Measurements from ENCODE around the gene EXOSC10.
"Not testable (repeated sequence)": the region's sequence is repeated elsewhere in the genome, so short reads cannot be mapped to it uniquely, and the experiment has no call there.

The EXOSC10 gene

DNA sequence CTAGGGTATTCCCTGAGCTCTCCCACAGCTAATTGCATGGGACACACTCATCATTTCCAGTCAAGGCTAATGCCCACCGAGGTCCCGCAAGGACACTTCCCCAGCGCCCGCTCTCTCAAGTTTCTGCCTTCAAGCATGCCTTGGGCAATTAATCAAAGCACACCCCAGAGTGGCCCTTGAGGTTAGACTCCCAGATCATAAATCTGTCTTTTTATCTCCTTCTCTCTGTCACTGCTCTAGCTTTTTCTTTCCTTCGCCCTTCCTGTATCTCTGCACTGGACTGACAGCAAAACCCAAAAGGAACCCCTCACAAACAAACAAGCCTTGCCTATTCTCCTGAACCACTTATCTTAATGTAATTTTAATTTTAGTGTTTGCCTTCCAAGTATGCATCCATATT lies 7.9 kb upstream of the EXOSC10 start:
- no peak for DNase-seq

DNA sequence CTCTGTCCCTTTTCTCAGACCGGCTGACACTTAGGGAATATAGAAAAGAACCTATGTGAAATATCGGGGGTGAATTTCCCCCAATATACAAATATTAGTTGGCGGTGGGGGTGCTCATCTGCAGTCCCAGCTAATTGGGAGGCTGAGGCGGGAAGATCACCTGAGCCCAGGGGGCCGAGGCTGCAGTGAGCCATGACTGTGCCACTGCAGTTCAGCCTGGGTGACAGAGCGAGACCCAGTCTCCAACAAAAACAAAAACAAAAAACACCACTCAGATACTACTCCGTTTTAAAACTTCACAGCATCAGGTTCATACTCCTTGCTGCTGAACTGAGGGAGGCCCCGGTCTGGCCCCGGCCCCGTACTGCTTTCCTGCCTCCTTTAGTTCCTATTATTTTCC lies 5.9 kb upstream of the EXOSC10 start:
- no peak for DNase-seq

DNA sequence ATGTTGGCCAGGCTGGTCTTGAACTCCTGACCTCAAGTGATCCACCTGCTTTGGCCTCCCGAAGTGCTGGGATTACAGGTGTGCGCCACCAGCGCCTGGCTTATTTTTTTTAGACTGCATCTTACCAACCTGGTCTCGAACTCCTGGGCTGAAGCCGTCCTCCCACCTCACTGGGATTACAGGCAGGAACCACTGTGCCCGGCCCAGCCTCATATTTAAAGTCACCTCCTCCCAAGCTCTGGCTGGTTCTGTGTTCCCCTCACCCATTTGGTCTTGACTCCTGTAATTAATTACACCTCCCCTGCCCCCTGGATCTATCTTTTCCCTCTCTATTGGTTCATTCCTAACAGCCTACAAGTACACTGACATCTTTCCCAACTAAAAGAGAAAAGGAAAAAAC lies 1.7 kb upstream of the EXOSC10 start:
- no peak for DNase-seq

DNA sequence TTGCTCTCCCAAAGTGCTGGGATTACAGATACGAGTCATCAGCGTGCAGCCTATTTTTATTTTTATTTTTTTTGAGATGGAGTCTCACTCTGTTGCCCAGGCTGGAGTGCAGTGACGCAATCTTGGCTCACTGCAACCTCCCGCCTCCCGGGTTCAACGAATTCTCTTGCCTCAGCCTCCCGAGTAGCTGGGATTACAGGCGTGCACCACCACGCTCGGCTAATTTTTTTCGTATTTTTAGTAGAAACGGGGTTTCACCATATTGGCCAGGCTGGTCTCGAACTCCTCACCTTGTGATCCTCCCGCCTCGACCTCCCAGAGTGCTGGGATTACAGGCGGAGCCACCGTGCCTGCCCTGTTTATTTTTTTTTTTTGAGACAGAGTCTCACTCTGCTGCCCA lies 1.1 kb upstream of the EXOSC10 start:
- not testable (repeated sequence) for DNase-seq

DNA sequence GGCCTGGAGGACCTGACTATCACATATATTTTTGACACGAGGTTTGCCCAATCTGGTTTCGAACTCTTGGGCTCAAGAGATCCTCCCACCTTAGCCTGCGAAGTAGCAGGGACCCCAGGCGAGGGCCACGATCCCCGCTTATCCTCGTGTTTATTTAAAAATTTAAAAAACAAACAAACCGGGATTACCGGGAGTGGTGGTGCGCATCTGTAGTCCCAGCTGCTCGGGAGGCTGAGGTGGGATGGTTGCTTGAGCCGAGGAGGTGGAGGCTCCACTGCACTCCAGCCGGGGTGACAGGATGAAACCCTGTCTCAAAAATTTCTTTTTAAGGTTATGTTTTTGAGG lies 452 bp upstream of the EXOSC10 start:
- DNase-seq, result no peak

DNA sequence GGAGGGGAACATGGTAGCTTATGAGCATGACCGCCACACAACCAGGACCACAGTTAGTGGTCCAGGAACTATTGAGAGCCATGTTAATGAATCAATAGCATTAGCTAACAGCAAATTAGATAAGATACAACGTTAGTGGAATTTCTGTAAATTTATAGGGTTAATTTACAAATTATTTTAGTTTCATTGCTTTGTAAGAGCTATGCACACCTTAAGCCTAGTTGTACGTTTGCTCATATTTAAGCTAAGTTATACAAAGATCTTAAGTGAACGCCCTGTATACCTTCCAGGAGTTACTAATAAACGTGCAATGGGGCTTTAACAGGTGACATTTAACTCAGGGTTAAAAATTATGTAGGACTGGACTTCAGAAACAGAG lies 749 bp downstream of the EXOSC10 start:
- no peak for DNase-seq

DNA sequence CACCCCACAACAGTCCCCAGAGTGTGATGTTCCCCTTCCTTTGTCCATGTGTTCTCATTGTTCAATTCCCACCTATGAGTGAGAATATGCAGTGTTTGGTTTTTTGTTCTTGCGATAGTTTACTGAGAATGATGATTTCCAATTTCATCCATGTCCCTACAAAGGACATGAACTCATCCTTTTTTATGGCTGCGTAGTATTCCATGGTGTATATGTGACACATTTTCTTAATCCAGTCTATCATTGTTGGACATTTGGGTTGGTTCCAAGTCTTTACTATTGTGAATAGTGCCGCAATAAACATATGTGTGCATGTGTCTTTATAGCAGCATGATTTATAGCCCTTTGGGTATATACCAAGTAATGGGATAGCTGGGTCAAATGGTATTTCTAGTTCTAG lies 15.9 kb downstream of the EXOSC10 start:
- DNase-seq, result not testable (repeated sequence)

DNA sequence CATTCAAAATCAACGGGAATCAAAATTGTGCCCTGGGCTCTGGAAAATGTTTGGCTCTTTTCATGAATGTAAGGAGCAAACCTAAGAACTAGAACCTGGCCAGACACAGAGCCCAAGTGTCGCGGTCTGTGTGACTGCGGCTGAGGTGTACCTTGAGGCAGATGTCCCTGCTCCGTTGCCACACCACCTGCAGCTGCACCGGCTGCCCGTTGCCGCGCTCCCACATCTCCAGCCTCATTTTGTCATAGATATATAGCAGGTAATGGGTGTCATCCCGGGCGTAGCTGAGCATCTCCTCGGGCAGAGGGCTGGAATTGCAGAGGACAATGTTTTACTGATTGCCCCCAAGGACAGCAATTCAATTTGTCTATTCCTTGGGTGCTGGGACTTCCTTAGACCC lies 18.7 kb downstream of the EXOSC10 start:
- no peak for DNase-seq

DNA sequence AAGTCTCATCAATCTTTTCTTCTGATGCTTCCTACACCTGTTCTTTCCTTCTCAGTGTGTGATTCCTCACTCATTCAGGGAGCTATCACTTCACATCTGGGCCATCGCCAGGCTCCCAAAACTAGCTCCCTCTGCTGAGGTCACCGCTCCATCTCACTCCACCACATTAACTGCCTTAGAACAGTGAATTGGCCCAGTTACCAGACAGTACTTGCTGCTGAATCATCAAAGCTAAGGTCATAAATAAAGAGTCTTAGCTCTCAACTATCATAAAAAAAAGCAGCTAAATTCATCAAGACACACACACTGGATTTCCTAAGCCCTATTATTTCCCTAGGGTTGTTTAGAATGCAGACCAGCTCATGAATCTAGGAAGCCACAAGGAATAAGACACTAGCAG lies 21.0 kb downstream of the EXOSC10 start:
- no peak for DNase-seq

DNA sequence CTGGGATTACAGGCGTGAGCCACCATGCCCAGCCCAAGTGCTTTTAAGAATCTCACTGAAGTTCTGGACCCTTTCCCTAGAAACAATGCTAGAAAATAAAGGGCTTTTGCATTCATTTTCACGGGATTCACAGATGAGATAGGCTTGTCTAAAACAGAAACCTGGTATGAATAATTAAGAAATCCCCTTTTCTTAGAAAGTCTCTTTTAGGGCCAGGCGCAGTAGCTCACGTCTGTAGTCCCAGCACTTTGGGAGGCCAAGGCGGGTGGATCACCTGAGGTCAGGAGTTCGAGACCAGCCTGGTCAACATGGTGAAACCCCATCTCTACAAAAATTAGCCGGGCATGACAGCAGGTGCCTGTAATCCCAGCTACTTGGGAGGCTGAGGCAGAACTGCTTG lies 26.3 kb downstream of the EXOSC10 start:
- DNase-seq, result not testable (repeated sequence)

DNA sequence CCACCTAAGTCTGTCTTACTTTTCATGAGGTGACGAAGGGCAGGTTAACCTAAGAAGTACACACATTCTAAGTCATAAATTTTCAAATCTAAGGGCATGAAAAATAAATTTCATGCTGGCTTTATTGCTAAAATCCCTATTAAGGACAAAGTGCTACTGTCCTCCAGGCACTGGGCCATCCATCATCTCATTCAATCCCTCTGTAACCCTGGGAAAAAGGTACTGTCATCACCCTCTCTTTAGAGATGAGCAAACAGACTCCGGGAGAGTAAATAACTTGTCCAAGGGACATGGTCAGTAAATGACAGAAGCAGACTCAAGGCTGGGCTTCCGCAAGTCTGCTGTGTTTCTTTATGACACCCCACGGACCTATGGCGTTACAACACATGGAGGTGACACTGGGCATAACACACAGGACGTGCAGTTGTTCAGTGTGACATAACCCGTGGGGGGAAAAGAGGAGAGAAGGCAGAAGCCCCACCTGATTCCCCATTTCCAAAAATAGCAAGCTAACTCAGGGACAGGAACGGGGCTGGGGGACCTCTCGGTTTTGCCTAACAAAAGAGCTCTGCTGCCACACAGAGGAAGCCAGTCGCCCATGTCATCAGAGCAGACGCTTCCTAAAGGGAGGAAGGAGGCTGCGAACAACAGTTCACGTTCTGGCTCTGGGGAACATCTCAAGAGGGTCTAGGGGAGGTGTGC lies 27.3 kb downstream of the EXOSC10 start:
- no peak for DNase-seq

DNA sequence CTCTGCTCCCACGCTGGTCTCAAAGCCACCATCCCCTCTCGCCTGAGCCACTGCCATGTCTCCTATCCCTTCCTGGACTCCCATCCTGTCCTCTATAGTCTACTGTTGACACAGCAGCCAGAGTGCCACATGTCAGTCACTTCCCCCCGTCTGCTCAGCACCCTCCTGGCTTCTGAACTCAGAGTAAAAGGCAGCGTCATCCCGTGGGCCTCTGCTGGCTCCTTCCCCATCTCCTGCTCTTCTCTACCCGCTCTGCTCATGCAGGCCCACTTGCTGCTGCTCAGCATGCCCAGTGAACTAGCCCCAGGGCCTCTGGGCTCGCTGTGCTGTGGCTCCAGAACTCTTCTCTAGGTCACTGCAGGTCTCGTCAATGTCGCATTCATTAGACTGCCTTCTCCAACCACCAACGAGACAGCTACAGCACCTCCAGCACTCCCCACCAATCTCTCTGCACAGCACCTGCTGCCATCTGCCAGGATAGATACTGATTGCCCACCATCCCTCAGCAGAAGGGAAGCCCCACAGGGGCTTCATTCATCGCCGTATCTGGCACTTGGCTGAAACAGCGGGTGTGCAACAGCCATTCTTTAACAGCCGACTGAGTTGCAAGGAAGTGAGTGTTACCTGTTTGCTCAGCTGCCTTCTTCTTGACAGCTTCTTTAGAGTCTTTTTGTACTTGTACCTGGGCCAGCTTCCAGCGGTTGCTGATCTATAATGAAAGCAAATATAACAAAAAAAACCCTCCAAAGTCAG lies 28.0 kb downstream of the EXOSC10 start:
- no peak for DNase-seq

DNA sequence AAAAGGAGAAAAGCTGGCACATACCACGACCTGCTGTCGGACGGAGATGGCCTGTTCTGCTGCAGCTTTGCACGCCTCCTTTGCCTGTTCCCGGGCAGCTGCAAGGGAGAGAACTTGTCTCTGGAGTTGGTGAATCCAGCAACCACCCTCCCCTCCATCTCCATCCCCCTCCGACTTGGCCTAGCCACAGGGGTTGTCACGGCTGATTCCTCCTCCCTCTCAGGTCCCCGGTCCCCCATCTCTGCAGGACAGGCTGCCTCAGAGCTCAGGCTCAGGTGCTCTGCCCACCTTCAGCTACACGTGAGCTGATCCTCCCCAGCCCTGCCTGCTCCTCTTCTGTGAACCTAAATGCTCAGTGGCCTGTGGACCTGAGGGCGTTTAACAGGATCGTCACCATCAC lies 28.8 kb downstream of the EXOSC10 start:
- no peak for DNase-seq

DNA sequence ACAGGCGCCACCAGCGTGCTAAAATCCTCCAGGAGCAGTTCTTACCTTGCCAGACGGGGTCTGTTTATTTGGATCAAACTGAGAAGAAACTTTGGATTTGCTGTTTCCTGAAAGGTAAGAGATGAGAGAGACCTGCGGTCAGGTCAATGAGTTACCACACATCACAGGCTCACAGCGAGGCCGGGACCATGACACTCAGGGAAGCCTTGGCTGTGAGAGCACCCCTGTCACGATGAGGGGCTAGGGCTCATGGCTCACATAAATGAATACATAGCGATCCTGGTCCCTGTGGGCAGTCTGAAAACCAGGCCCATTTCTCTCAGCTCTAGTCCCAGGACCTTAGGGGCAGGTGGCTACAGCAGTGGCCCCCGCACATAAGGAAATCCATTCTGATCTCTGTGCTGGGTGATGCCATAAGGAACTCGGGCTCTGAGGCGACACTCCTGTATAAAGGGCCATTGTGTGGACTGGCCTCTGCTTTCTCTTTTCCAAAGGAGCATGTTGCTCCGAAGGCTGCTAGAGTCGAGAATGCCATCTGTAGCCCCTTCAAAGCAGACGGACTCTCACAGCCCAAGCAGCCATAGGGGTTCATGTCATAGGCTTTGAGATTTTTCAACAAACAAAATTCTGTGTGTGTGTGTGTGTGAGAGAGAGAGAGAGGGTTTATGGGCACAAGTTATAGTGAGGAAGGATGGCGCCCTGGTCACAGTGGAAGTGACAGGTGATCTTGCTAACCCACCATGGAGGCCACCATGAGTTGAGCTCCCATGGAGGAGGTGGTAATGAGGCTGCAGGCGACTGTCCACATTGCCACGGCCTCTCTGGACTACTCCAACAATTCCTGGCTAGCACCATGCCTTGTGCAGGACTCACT lies 30.8 kb downstream of the EXOSC10 start:
- DNase-seq, result no peak

DNA sequence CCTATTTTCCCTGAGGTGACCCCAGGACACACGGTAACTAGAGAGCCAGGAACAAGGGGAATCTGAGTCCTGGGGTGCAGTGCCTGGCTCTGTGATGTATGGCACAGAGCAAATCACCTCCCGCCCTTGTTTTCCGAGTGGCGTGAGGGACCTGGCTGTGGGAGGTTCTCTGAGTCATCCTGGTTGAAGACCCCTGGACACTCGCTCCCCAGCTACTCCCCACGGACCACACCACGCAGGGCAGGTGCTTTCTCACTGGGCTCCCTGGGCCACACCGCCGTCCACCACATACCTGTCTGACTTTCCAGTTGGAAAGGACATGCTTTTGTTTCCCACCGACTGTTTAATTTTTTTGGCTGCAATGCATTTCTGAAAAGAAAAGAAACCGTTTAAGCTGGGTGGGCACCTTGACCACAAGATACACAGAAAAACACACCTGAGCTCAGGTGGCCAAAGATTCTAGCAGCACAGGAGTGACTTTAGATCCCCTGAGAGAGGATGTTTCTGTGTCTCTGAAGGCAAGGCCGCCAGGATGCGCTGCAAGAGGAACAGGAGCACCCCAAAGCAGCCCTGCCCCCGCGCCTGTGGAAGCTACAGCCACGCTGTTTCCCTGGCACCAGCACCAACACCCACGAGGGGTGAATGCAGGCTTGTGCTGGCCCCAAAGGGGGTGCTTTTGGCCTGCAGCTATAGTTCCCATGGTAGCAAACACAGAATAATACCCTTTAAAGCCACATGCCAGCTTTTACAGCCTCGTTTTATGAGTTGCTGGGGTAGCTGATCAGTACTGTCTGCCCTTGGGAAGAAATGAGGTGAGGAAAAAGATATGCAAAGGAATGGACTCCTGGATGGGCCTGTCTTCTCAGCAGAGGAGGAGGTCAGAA lies 31.7 kb downstream of the EXOSC10 start:
- no peak for DNase-seq

DNA sequence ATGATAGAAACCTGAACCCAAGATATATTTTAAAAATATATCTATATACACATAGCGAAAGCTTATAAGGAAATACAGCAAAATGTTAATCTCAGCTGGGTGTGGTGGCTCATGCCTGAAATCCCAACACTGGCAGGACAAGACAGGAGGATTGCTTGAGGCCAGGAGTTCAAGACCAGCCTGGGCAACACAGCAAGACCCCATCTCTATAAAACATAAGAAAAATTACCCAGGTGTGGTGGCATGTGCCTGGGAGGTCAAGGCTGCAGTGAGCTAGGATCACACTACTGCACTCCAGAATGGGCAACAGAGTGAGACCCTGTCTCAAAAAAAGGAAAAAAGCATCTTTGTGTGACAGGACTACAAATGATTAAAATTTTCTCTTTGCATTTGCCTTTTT lies 33.9 kb downstream of the EXOSC10 start:
- no peak for DNase-seq

DNA sequence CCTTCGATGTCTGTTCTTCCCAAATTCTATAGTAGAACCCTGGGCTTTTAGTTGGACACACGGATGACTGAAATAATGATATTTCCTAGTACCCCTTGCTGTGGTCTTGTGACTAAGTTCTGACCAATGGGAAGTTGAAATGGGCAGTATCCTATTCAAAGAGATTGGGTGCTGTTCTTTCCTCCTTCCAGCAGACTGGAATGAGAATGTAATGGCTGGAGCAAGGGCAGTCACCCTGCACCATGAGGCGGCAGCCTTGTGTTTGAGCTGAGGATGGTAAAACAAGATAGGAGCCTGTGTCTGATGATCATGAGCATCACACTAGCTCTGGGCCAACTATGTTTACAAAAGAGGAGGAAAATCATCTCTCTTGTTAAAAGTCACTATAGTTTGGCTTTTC lies 34.7 kb downstream of the EXOSC10 start:
- DNase-seq, result no peak

DNA sequence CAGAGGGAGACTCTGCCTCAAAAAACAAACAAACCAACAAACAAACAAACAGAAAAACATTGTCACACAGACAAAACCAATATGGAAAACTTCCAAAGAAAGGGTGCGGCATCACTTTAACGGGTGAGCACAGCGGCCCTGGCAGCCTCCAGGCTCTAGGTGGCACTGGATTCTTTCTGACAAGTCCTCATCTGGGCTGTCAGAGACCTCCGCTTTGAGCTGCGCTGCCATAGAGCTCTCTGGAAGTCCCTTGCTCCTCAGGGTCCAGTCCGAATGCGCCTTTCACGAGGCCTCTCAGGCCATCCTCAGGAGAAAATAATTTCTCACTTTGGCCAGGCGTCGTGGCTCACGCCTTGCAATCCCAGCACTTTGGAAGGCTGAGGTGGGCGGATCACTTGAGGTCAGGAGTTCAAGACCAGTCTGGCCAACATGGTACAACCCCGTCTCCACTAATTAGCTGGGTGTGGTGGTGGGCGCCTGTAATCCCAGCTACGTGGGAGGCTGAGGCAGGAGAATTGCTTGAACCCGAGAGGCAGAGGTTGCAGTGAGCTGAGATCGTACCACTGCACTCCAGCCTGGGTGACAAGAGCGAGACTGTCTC lies 35.6 kb downstream of the EXOSC10 start:
- peak; percentile 62 for DNase-seq

DNA sequence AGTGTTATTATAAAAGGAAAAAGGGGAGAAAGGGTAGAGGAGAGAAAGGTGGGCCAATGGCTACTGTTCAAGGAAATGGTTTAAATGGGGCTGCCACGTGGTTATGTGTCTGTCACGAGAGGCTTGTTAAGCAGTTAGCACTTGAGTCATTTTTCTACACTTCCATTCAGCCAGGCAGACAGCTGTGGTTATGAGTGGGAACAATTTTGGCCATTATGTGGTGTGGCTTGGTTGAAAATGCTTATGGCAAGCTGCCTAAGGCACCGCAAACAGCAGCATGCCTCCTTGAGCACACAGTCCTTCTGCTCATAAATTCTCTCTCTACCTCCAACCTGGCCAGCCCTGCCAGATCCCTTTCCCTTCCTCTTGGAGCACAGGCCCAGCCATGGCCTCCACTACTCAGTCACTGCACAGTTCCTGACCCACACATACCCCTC lies 36.7 kb downstream of the EXOSC10 start:
- DNase-seq, result no peak

DNA sequence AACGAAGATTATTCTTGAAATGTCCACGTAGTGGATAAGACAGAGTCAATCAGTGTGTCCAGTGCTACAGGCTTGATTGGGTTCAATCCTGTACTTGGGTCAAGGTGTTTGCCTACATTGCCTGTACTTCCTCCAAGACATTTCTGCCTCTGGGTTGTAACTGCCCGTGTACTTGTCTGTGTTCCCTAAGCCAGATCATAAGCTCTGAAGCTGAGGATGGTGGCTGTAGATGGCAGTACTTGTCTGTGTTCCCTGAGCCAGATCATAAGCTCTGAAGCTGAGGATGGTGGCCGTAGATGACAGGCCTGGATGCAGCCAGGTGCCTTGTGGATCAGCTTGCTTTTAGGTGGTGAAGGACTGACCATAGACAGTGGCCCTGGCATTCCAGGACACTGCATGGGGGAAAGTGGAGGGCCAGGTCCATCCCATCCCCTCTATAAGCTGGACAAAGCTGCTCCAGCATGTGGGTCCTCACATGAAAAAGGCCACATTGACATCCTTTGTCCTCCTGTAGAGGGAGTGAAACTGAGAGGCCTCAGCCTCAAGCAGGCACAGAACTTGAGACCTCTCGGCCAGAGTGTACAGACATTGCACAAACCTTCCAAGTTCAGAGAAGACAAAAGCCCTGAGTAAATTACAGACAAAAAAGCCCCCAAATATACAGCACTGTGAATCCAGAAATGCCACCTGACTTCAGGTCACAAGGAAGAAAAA lies 37.9 kb downstream of the EXOSC10 start:
- DNase-seq, result peak; percentile 38

DNA sequence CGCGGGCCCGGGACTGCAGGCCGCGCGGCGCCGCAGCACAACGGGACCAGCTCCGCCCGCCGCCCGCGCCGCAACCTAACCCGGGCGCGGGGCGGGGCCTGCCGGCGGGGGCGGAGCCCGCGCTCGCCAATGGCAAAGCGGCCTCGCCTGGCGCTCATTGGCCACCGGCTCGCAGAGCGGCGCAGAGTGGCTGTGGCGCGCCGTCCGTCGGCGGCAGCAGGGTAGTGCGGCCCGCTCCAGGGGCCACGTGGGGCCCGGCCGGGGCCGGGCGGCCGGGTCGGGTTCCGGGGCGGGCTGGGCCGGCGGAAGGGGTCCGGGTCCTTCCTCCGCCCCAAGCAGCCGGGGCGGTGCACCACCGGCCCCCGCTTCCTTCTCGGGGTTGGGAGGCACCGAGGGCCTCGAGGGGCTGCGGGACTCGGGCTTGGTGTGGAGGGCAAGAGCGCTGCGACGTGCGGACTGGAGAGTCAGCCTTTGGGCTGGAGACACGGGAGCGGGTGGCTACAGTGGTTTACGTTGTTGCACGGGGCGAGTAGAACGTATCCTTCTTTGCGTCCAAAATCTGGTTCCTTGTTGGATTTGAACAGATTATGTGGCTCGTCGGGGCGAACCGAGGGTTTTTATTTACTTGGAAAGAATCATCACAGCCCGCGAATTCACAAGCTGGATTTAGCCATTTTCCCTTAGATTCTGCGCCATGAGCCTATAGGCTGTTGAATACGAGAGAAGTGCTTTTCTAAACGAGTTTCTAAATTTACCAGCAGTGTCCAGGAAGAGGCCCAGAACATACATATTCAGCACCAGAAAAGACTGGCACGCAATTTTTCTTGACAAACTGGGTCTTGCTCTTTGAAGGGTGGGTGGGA lies 39.5 kb downstream of the EXOSC10 start, which contains the start of gene SRM:
Gene SRM (minus strand): TSS at position 51 of the 863 bp plus-strand sequence. CDS start 75 bp downstream, outside the sequence.
- peak; percentile 96 for DNase-seq
